Tibial nerve (tissue), 4 donors: ENCODE measurements around the gene CD2AP. TPM values are rescaled to one million over a fixed set of nuclear protein-coding genes. Genes with fewer than 3 reads are reported as not detected.

Source experiments
- DNase-seq, 2 donors: peaks; one replicate each; pipeline ENCODE4 v3.0.0-alpha.2; 2019; ENCODE audit warnings: low spot score in 2 of 2
- H3K27ac ChIP-seq, 4 donors: fragments of 200-600 bp; sonication (generic) in 3 of 4; one replicate each; pipeline ENCODE4 v1.5.1; 2017 to 2019; ENCODE audit warnings: mild to moderate bottlenecking in 1 of 4
- H3K27me3 ChIP-seq, 2 donors: fragments of 200-600 bp; sonication (generic) in 1 of 2; one replicate each; pipeline versions ENCODE4 v1.5.1 to v1.6.0; 2017 to 2019
- H3K36me3 ChIP-seq, 3 donors: fragments of 200-600 bp; sonication (generic); one replicate each; pipeline ENCODE4 v1.5.1; 2018 to 2019
- H3K4me1 ChIP-seq, 4 donors: fragments of 200-600 bp; sonication (generic) in 3 of 4; one replicate each; pipeline ENCODE4 v1.5.1; 2017 to 2019
- H3K4me3 ChIP-seq, 4 donors: fragments of 200-600 bp; sonication (generic) in 3 of 4; one replicate each; pipeline ENCODE4 v1.5.1; 2017 to 2019; ENCODE audit warnings: mild to moderate bottlenecking in 1 of 4, moderate library complexity in 1 of 4
- H3K9me3 ChIP-seq, 4 donors: fragments of 200-600 bp; sonication (generic) in 3 of 4; one replicate each; pipeline ENCODE4 v1.5.1; 2017 to 2019
- EP300 ChIP-seq, 2 donors: sonication (generic); formaldehyde crosslinking; IDR thresholded peaks; one replicate each; pipeline ENCODE4 v1.6.1; 2017; ENCODE audit warnings: antibody characterized with exemption in 2 of 2, mild to moderate bottlenecking in 1 of 2
- POLR2A ChIP-seq, 2 donors: fragments of 450-650 bp; IDR thresholded peaks; one replicate each; pipeline ENCODE4 v1.6.1; 2017; ENCODE audit warnings: antibody characterized with exemption in 2 of 2, mild to moderate bottlenecking in 2 of 2, moderate library complexity in 2 of 2
- WGBS, 2 donors: methylation state at CpG; one replicate each; pipeline ENCODE4 v1.1.5; 2018; 5-methylcytosine and 5-hydroxymethylcytosine counted together
- total RNA-seq, 4 donors: library from RNA; depleted of rRNA; stranded (reverse); fragments of >200 nt; gene quantifications; one replicate each; pipeline ENCODE4 v1.1.0, GENCODE V29; 2016
- TF ChIP-seq, protein P1 (sequence below), 5 experiments: fragments of 200-600 bp in 3 of 5; fragments of 450-650 bp in 2 of 5; sonication (generic) in 3 of 5; IDR thresholded peaks; one replicate each; pipeline ENCODE4 v1.5.1; 2016 to 2019; ENCODE audit warnings: antibody characterized with exemption in 5 of 5, mild to moderate bottlenecking in 3 of 5, moderate library complexity in 2 of 5

CD2AP gene
- total RNA-seq, 4 donors from 2014 or later: 18.4 to 32.1 (median 25.2) TPM

DNA sequence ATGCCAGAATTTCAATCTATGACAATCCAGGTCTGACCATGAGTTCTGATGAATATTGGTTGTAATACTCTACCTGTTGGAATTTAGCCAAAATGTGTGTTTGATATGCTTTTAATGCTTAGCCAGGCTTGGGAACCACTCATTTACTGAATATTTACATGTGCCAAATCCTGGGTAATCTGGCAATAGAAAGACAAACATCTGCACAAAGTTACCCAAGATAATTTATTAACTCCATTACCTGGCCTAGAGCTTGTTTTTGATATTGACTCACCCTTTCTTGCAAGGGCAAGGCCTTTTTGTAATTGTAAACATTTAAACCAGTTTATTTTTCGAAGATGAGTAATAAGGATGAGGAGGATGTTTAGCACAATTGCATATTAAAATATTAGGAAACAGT lies 13.5 kb upstream of the CD2AP start:
- Histone ChIP-seq H3K27ac (no peak overlapping the region), H3K27me3 (no peaks in the 10 kb centered on the region), H3K4me3 (no peak overlapping the region), H3K4me1 (no peaks in the 10 kb centered on the region), H3K36me3 (no peaks in the 10 kb centered on the region), H3K9me3 (no peaks in the 10 kb centered on the region)
- WGBS, 2 donors: 82 to 83% methylated on average over 1 of the region's 1 CpG
- TF ChIP-seq, protein P1, sequence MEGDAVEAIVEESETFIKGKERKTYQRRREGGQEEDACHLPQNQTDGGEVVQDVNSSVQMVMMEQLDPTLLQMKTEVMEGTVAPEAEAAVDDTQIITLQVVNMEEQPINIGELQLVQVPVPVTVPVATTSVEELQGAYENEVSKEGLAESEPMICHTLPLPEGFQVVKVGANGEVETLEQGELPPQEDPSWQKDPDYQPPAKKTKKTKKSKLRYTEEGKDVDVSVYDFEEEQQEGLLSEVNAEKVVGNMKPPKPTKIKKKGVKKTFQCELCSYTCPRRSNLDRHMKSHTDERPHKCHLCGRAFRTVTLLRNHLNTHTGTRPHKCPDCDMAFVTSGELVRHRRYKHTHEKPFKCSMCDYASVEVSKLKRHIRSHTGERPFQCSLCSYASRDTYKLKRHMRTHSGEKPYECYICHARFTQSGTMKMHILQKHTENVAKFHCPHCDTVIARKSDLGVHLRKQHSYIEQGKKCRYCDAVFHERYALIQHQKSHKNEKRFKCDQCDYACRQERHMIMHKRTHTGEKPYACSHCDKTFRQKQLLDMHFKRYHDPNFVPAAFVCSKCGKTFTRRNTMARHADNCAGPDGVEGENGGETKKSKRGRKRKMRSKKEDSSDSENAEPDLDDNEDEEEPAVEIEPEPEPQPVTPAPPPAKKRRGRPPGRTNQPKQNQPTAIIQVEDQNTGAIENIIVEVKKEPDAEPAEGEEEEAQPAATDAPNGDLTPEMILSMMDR (IDR thresholded peaks at IDR 0.05): no peak
- TF ChIP-seq EP300 (IDR thresholded peaks at IDR 0.05) (no peak), POLR2A (IDR thresholded peaks at IDR 0.05) (no peak)
- no peak for DNase-seq

DNA sequence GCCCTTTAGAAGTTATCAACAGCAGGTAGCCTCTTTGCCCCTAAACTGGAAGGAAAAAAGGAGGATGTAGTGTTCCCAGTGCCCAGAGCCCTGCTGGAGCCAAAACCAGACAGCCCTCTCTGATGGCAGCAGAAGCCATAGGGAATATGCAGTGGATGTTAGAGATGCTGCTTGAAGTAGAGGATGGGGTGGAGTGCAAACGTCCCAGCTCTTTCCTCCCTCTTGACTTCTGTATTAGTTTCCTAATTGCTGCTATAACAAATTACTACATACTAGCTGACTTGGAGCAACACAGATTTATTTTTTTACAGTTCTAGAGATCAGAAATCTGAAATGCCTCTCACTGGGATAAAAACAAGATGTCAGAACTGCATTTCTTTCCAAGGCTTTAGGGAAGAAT lies 12.5 kb upstream of the CD2AP start:
- Histone ChIP-seq H3K4me1 (no peaks in the 10 kb centered on the region), H3K9me3 (no peaks in the 10 kb centered on the region), H3K4me3 (no peak overlapping the region), H3K27me3 (no peaks in the 10 kb centered on the region), H3K36me3 (no peaks in the 10 kb centered on the region), H3K27ac (no peak overlapping the region)
- no peak for DNase-seq
- 77 to 83% methylated on average over 1 of the region's 1 CpG for WGBS, 2 donors
- TF ChIP-seq POLR2A (IDR thresholded peaks at IDR 0.05) (no peak), EP300 (IDR thresholded peaks at IDR 0.05) (no peak)
- TF ChIP-seq, protein P1 (IDR thresholded peaks at IDR 0.05): no peak

DNA sequence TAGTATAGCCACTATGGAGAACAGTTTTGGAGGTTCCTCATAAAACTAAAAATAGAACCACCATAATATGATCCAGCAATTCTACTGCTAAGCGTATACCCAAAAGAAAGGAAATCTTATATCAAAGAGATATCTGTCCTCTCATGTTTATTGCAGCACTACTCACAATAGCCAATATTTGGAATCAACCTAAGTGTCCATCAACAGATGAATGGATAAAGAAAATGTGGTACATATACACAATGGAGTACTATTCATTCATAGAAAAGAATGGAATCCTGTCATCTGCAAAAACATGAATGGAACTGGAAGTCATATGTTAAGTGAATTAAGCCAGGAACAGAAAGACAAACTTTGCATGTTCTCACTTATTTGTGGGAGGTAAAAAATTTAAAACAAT lies 5.7 kb upstream of the CD2AP start:
- no peaks in the 10 kb centered on the region for H3K36me3 ChIP-seq
- H3K9me3 ChIP-seq: no peaks in the 10 kb centered on the region
- H3K4me1 ChIP-seq: peaks cover 0 to 5% (median 2%) of the 10 kb centered on the region in 4 donors
- no peak for DNase-seq
- H3K27ac ChIP-seq: no peak overlapping the region
- TF ChIP-seq, protein P1 (IDR thresholded peaks at IDR 0.05): no peak
- TF ChIP-seq EP300 (IDR thresholded peaks at IDR 0.05) (no peak), POLR2A (IDR thresholded peaks at IDR 0.05) (no peak)
- no peak overlapping the region for H3K4me3 ChIP-seq
- no peaks in the 10 kb centered on the region for H3K27me3 ChIP-seq
- WGBS, 2 donors: 38 to 47% methylated on average over 1 of the region's 1 CpG

DNA sequence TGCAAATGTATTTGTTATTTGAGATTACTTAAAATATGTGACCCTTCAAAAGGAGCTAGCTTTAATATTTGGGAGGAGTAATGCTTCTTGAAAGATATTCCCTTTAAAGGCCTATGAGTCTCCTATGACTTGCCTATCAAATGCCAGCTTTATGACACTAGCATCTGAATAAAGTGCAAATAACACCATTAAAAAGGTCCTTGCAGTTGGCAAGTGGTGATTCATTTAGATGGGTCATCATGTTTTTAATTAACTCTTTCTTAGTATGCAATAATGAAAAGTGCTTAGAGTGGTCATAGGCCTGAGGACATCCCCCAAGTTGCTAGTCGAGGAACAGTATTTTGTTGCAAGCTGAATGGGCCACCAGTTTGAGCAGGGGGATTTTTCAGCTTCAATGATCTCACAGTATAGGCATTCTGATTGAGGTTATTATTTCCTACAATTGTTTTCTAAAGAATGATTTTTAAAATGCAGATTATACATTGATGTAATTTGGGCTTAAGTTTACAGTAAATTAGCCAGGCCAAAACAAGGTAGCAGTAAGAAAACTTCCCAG lies 3.7 kb upstream of the CD2AP start:
- TF ChIP-seq EP300 (IDR thresholded peaks at IDR 0.05) (no peak), POLR2A (IDR thresholded peaks at IDR 0.05) (no peak)
- TF ChIP-seq, protein P1 (IDR thresholded peaks at IDR 0.05): no peak
- Histone ChIP-seq H3K9me3 (no peaks in the 10 kb centered on the region), H3K4me3 (no peak overlapping the region), H3K27ac (no peak overlapping the region), H3K36me3 (no peaks in the 10 kb centered on the region), H3K27me3 (no peaks in the 10 kb centered on the region), H3K4me1 (peaks cover 0 to 5% (median 2%) of the 10 kb centered on the region in 4 donors)
- no peak for DNase-seq
- 45 to 56% methylated on average over 1 of the region's 1 CpG for WGBS, 2 donors

GRCh38 chr6:47475319-47475816 lies 2.2 kb upstream of the CD2AP start:
- no peaks in the 10 kb centered on the region for H3K9me3 ChIP-seq
- TF ChIP-seq, protein P1 (IDR thresholded peaks at IDR 0.05): no peak
- TF ChIP-seq POLR2A (IDR thresholded peaks at IDR 0.05): no peak
- TF ChIP-seq EP300 (IDR thresholded peaks at IDR 0.05): no peak
- H3K4me1 ChIP-seq: peaks cover 0 to 18% (median 6%) of the 10 kb centered on the region in 4 donors
- no peak overlapping the region for H3K27ac ChIP-seq
- no peaks in the 10 kb centered on the region for H3K27me3 ChIP-seq
- H3K36me3 ChIP-seq: no peaks in the 10 kb centered on the region
- 95 to 98% methylated on average over 5 of the region's 5 CpGs for WGBS, 2 donors
- no peak overlapping the region for H3K4me3 ChIP-seq
- DNase-seq: no peak
